ENCODE results near the gene SPATS2L. TPM values are rescaled to one million over a fixed set of nuclear protein-coding genes. Genes with fewer than 3 reads are reported as not detected.
A peak's percentile ranks its signal among the peaks of the same experiment; 100 is the strongest.

SPATS2L gene
- total and polyA plus RNA-seq, 2 of the 13 experiments (the other 11 are each of a cell fraction or from before 2014, with no cell fraction given), result 154 to 212 TPM

DNA sequence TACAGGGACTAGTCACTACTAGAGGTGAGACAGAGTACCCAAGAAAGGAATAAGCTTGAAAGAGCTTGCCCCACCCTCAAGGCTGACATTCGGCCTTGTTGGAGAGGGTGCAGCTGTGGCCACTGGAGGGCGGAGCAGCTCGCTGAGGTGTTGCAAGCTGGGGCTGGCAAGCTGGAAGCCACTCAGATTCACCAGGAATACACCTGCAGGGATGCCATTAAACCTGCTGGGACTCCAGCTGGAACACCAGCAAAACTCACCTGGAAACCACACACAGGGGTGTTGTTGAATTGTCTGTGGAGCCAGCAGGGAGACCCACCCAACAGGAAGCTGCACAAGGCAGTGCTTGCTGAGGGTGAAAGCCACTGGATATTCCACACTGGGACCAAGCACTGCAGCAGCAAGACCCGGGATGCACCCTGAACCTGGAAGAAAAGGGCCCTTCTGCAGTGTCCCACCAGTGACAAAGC lies 177.3 kb downstream of the SPATS2L start (continued):
- TF ChIP-seq, protein P1, sequence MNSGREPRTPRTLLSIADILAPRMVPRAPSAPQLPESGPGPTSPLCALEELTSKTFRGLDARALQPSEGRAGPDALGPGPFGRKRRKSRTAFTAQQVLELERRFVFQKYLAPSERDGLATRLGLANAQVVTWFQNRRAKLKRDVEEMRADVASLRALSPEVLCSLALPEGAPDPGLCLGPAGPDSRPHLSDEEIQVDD (CRISPR knock-in tag; IDR thresholded peaks at IDR 0.05; ENCODE audit: borderline replicate concordance), result no peak
- TF ChIP-seq ZNF773 (CRISPR knock-in tag; IDR thresholded peaks at IDR 0.05; ENCODE audit: borderline replicate concordance), result no peak
- no peak for TF ChIP-seq XBP1 (CRISPR knock-in tag; IDR thresholded peaks at IDR 0.05)
- TF ChIP-seq, protein P2, sequence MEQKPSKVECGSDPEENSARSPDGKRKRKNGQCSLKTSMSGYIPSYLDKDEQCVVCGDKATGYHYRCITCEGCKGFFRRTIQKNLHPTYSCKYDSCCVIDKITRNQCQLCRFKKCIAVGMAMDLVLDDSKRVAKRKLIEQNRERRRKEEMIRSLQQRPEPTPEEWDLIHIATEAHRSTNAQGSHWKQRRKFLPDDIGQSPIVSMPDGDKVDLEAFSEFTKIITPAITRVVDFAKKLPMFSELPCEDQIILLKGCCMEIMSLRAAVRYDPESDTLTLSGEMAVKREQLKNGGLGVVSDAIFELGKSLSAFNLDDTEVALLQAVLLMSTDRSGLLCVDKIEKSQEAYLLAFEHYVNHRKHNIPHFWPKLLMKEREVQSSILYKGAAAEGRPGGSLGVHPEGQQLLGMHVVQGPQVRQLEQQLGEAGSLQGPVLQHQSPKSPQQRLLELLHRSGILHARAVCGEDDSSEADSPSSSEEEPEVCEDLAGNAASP (CRISPR knock-in tag; IDR thresholded peaks at IDR 0.05; ENCODE audit: borderline replicate concordance), result peak; percentile 53; the same call in 1 of the 2 replicates
- no peak for TF ChIP-seq ZNF850 (CRISPR knock-in tag; conservative IDR thresholded peaks at IDR 0.05)
- TF ChIP-seq, protein P3, sequence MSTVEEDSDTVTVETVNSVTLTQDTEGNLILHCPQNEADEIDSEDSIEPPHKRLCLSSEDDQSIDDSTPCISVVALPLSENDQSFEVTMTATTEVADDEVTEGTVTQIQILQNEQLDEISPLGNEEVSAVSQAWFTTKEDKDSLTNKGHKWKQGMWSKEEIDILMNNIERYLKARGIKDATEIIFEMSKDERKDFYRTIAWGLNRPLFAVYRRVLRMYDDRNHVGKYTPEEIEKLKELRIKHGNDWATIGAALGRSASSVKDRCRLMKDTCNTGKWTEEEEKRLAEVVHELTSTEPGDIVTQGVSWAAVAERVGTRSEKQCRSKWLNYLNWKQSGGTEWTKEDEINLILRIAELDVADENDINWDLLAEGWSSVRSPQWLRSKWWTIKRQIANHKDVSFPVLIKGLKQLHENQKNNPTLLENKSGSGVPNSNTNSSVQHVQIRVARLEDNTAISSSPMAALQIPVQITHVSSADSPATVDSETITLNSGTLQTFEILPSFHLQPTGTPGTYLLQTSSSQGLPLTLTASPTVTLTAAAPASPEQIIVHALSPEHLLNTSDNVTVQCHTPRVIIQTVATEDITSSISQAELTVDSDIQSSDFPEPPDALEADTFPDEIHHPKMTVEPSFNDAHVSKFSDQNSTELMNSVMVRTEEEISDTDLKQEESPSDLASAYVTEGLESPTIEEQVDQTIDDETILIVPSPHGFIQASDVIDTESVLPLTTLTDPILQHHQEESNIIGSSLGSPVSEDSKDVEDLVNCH (CRISPR knock-in tag; IDR thresholded peaks at IDR 0.05), result no peak
- no peak for TF ChIP-seq ATRX (CRISPR knock-in tag; IDR thresholded peaks at IDR 0.05; ENCODE audit: borderline replicate concordance)
- peak; percentile 92 for TF ChIP-seq XRCC5 (optimal IDR thresholded peaks at IDR 0.05; ENCODE audit: low read length)
- TF ChIP-seq, protein P4, sequence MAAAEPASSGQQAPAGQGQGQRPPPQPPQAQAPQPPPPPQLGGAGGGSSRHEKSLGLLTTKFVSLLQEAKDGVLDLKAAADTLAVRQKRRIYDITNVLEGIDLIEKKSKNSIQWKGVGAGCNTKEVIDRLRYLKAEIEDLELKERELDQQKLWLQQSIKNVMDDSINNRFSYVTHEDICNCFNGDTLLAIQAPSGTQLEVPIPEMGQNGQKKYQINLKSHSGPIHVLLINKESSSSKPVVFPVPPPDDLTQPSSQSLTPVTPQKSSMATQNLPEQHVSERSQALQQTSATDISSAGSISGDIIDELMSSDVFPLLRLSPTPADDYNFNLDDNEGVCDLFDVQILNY (CRISPR knock-in tag; conservative IDR thresholded peaks at IDR 0.05), result no peak
- TF ChIP-seq ZNF792 (CRISPR knock-in tag; IDR thresholded peaks at IDR 0.05), result no peak
- no peak for TF ChIP-seq ZNF660 (CRISPR knock-in tag; IDR thresholded peaks at IDR 0.05; ENCODE audit: borderline replicate concordance, low read depth)
- TF ChIP-seq RXRA (CRISPR knock-in tag; IDR thresholded peaks at IDR 0.05), result peak; percentile 60; the same call in 1 of the 2 replicates
- TF ChIP-seq, protein P5, sequence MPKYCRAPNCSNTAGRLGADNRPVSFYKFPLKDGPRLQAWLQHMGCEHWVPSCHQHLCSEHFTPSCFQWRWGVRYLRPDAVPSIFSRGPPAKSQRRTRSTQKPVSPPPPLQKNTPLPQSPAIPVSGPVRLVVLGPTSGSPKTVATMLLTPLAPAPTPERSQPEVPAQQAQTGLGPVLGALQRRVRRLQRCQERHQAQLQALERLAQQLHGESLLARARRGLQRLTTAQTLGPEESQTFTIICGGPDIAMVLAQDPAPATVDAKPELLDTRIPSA (CRISPR knock-in tag; IDR thresholded peaks at IDR 0.05; ENCODE audit: borderline replicate concordance), result no peak
- TF ChIP-seq, protein P6, sequence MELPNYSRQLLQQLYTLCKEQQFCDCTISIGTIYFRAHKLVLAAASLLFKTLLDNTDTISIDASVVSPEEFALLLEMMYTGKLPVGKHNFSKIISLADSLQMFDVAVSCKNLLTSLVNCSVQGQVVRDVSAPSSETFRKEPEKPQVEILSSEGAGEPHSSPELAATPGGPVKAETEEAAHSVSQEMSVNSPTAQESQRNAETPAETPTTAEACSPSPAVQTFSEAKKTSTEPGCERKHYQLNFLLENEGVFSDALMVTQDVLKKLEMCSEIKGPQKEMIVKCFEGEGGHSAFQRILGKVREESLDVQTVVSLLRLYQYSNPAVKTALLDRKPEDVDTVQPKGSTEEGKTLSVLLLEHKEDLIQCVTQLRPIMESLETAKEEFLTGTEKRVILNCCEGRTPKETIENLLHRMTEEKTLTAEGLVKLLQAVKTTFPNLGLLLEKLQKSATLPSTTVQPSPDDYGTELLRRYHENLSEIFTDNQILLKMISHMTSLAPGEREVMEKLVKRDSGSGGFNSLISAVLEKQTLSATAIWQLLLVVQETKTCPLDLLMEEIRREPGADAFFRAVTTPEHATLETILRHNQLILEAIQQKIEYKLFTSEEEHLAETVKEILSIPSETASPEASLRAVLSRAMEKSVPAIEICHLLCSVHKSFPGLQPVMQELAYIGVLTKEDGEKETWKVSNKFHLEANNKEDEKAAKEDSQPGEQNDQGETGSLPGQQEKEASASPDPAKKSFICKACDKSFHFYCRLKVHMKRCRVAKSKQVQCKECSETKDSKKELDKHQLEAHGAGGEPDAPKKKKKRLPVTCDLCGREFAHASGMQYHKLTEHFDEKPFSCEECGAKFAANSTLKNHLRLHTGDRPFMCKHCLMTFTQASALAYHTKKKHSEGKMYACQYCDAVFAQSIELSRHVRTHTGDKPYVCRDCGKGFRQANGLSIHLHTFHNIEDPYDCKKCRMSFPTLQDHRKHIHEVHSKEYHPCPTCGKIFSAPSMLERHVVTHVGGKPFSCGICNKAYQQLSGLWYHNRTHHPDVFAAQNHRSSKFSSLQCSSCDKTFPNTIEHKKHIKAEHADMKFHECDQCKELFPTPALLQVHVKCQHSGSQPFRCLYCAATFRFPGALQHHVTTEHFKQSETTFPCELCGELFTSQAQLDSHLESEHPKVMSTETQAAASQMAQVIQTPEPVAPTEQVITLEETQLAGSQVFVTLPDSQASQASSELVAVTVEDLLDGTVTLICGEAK (IDR thresholded peaks at IDR 0.05), result no peak
- TF ChIP-seq, protein P6 (CRISPR knock-in tag; IDR thresholded peaks at IDR 0.05), result no peak
